B cell (primary cell): Measurements from ENCODE around the gene ATP11A.

Source experiments
- EZH2 ChIP-seq: IDR thresholded peaks from 2 replicates; pipeline ENCODE4 v1.6.1; 2012; ENCODE audit warnings: borderline replicate concordance, low read depth, mild to moderate bottlenecking, moderate library complexity, low read length; ENCODE audit not compliant: insufficient read depth, poor library complexity, severe bottlenecking
- TF ChIP-seq, protein P1 (sequence below): fragments of 200-600 bp; IDR thresholded peaks from one replicate; pipeline ENCODE4 v1.8.0; 2022; ENCODE audit warnings: antibody characterized with exemption, mild to moderate bottlenecking

DNA sequence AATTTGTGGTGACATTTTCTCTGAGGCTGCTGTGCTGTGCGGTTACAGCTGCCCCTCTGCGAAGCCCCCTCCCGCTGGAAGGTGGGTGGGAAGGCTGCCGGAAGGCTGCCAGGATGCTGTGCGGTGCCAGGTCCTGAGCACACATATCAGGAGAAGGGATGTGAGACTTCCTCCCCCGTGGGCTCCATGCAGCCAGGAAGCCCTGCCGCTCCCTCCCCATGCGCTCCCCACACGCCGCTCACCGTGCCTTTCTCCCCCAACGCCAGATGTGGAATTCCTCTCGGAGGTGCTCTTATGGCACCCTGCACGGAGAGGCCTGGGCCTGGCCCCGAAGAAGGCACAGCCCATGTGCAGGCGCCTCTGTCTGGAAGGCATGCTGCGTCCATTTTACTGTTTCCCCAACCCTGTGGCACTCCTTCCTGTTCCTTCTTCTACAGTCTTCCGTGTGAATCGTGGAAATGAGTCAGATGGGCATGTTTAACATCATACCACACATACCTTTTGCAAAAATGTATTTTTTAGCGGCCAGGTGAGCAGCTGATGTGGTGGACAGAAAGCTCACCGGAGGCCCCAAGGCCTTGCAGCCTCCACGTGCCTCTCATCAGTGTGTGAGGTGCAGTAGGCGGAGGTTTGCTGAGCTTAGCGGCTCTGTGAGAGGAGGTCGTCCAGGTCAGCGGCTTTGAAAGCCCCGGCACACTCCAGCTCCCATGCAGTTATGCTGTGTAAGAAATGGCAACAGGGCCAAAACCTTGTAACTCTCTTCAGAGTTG, 88.0 kb downstream of the ATP11A start:
- TF ChIP-seq, protein P1, sequence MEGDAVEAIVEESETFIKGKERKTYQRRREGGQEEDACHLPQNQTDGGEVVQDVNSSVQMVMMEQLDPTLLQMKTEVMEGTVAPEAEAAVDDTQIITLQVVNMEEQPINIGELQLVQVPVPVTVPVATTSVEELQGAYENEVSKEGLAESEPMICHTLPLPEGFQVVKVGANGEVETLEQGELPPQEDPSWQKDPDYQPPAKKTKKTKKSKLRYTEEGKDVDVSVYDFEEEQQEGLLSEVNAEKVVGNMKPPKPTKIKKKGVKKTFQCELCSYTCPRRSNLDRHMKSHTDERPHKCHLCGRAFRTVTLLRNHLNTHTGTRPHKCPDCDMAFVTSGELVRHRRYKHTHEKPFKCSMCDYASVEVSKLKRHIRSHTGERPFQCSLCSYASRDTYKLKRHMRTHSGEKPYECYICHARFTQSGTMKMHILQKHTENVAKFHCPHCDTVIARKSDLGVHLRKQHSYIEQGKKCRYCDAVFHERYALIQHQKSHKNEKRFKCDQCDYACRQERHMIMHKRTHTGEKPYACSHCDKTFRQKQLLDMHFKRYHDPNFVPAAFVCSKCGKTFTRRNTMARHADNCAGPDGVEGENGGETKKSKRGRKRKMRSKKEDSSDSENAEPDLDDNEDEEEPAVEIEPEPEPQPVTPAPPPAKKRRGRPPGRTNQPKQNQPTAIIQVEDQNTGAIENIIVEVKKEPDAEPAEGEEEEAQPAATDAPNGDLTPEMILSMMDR: no peak
- no peak for TF ChIP-seq EZH2
